ENCODE measurements around the gene SLC12A3.

DNA sequence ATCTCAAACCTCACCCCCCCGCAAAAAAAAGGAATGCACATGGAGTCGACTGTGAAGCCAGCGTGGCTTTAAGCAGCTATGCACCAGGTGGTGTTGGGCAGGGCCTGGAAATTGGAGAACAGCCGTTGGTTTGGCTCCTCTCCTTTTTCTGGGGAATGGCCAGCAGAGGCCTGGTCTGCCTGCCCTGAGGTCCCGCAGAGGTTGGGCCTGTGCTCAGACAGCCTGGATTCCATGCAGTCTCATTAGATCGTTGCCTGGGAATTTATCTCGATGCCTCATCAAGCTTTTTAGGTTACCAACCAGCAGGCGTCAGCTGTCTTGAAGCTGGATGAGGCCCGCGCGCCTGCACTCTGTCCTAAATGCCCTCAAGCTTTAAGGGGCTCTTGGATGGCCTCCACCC is 9.8 kb downstream of the SLC12A3 start:
- TF ChIP-seq, protein P1, sequence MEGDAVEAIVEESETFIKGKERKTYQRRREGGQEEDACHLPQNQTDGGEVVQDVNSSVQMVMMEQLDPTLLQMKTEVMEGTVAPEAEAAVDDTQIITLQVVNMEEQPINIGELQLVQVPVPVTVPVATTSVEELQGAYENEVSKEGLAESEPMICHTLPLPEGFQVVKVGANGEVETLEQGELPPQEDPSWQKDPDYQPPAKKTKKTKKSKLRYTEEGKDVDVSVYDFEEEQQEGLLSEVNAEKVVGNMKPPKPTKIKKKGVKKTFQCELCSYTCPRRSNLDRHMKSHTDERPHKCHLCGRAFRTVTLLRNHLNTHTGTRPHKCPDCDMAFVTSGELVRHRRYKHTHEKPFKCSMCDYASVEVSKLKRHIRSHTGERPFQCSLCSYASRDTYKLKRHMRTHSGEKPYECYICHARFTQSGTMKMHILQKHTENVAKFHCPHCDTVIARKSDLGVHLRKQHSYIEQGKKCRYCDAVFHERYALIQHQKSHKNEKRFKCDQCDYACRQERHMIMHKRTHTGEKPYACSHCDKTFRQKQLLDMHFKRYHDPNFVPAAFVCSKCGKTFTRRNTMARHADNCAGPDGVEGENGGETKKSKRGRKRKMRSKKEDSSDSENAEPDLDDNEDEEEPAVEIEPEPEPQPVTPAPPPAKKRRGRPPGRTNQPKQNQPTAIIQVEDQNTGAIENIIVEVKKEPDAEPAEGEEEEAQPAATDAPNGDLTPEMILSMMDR (IDR thresholded peaks at IDR 0.05): no peak
- TF ChIP-seq POLR2A (IDR thresholded peaks at IDR 0.05) (no peak), EP300 (IDR thresholded peaks at IDR 0.05) (no peak)
